Measurements from ENCODE around the gene ATP11A.

DNA sequence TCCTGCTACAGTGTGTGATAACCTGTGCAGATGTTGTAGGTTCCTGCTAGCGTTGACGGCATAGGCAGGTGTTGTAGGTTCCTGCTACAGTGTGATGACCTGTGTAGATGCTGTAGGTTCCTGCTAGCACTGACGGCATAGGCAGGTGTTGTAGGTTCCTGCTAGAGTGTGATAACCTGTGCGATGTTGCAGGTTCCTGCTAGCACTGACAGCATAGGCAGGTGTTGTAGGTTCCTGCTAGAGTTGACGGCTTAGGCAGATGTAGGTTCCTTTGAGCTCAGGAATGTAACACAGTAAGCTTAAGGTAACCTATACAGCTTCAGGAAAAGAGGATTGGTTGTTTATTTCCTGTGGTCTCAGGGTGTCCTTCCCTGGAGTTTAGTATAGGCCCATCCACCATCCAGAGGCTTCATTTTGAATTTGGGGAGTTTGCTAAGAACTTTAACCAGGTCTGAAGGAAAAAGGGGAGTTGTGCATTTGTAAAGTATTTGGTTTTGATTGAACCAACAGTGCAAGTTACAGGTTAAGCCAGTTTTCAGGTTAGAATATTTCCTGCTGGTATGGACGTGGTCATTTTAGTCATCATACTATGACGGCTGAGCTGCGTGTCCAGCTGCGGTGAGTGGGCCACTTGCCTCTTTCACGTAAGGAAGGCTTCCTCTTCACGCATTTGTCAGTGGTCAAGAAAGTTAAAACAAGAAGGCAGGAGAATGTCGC, 53.8 kb downstream of the ATP11A start:
- TF ChIP-seq POLR2A (IDR thresholded peaks at IDR 0.05), result no peak
- TF ChIP-seq, protein P1, sequence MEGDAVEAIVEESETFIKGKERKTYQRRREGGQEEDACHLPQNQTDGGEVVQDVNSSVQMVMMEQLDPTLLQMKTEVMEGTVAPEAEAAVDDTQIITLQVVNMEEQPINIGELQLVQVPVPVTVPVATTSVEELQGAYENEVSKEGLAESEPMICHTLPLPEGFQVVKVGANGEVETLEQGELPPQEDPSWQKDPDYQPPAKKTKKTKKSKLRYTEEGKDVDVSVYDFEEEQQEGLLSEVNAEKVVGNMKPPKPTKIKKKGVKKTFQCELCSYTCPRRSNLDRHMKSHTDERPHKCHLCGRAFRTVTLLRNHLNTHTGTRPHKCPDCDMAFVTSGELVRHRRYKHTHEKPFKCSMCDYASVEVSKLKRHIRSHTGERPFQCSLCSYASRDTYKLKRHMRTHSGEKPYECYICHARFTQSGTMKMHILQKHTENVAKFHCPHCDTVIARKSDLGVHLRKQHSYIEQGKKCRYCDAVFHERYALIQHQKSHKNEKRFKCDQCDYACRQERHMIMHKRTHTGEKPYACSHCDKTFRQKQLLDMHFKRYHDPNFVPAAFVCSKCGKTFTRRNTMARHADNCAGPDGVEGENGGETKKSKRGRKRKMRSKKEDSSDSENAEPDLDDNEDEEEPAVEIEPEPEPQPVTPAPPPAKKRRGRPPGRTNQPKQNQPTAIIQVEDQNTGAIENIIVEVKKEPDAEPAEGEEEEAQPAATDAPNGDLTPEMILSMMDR (IDR thresholded peaks at IDR 0.05), result no peak
